Small intestine (tissue), 7 donors: ENCODE data around the gene CDV3. TPM values are rescaled to one million over a fixed set of nuclear protein-coding genes. Genes with fewer than 3 reads are reported as not detected.
A peak's percentile ranks its signal among the peaks of the same experiment; 100 is the strongest.

ENCODE experiments used
- DNase-seq, 2 donors: peaks; one replicate each; pipeline versions ENCODE4 v3.0.0 to v3.0.0-alpha.2; 2013
- FAIRE-seq: peaks from 2 replicates; lab custom pipeline; 2012; peaks lifted over from hg19 to GRCh38; lab: Jason Lieb, UNC
- H3K27ac ChIP-seq, 3 donors: one replicate each; pipeline ENCODE4 v1.5.1; 2013; ENCODE audit warnings: low read length in 2 of 3, mild to moderate bottlenecking in 2 of 3, control low read depth in 1 of 3, inconsistent platforms in 1 of 3, low read depth in 1 of 3, moderate library complexity in 1 of 3
- H3K27me3 ChIP-seq, 3 donors: one replicate each; pipeline ENCODE4 v1.6.1; 2013; ENCODE audit warnings: low read length in 3 of 3, inconsistent platforms in 1 of 3; ENCODE audit not compliant: control insufficient read depth in 3 of 3, insufficient read depth in 3 of 3
- H3K36me3 ChIP-seq, 3 donors: one replicate each; pipeline ENCODE4 v1.6.1; 2013; ENCODE audit warnings: low read length in 3 of 3, inconsistent platforms in 1 of 3, low read depth in 1 of 3, mild to moderate bottlenecking in 1 of 3, moderate library complexity in 1 of 3; ENCODE audit not compliant: control insufficient read depth in 3 of 3, insufficient read depth in 2 of 3
- H3K4me1 ChIP-seq, 3 donors: one replicate each; pipeline ENCODE4 v1.6.1; 2013; ENCODE audit warnings: low read length in 2 of 3, inconsistent platforms in 1 of 3, low read depth in 1 of 3, mild to moderate bottlenecking in 1 of 3, moderate library complexity in 1 of 3; ENCODE audit not compliant: control insufficient read depth in 3 of 3, insufficient read depth in 2 of 3
- H3K4me3 ChIP-seq, 3 donors: one replicate each; pipeline ENCODE4 v1.5.1; 2013; ENCODE audit warnings: low read length in 3 of 3, control low read depth in 1 of 3, inconsistent platforms in 1 of 3, low read depth in 1 of 3, mild to moderate bottlenecking in 1 of 3, moderate library complexity in 1 of 3
- H3K9me3 ChIP-seq, 2 donors: one replicate each; pipeline ENCODE4 v1.6.1; 2013; ENCODE audit warnings: low read depth in 1 of 2, low read length in 1 of 2; ENCODE audit not compliant: control insufficient read depth in 2 of 2, insufficient read depth in 1 of 2
- WGBS, 3 donors: extraction: QIAGEN DNeasy Blood & Tissue Kit; methylation state at CpG; one replicate each; pipeline ENCODE4 v1.1.7; 2013; 5-methylcytosine and 5-hydroxymethylcytosine counted together
- polyA plus RNA-seq, 4 donors: library from polyadenylated mRNA; stranded (reverse) in 3 of 4; unstranded in 1 of 4; fragments of 200-250 nt in 3 of 4; fragments of 120-200 nt in 1 of 4; gene quantifications; one replicate each; pipeline versions ENCODE4 v1.2.1 to v1.2.3, GENCODE V29; 2013
- donor health status: healthy with polysubstance abuse.
- donor health status: control.
- donor health status: control.
- donor health status: Bipolar disorder and iron deficiency.
- donor health status: healthy.

The CDV3 gene
- polyA plus RNA-seq, 4 donors: 43.2 to 114 (median 59.5) TPM

- no peak overlapping the region for H3K27ac ChIP-seq
- peaks cover 0 to 3% (median 3%) of the 10 kb centered on the region in 3 donors for H3K36me3 ChIP-seq
- FAIRE-seq (no peak), DNase-seq (no peak)
- H3K27me3 ChIP-seq: no peaks in the 10 kb centered on the region
- H3K9me3 ChIP-seq: no peaks in the 10 kb centered on the region
- WGBS, 3 donors: 85 to 91% (median 86%) methylated on average over 3 of the region's 3 CpGs
- H3K4me1 ChIP-seq: no peaks in the 10 kb centered on the region
- no peak overlapping the region for H3K4me3 ChIP-seq
These were observed 24.9 kb downstream of the CDV3 start for GRCh38 chr3:133598405-133598804.

GRCh38 chr3:133599280-133599679 is 25.8 kb downstream of the CDV3 start:
- DNase-seq (no peak), FAIRE-seq (no peak)
- 82 to 90% (median 85%) methylated on average over 2 of the region's 2 CpGs for WGBS, 3 donors
- Histone ChIP-seq H3K36me3 (peaks cover 0 to 3% (median 3%) of the 10 kb centered on the region in 3 donors), H3K9me3 (no peaks in the 10 kb centered on the region), H3K4me1 (no peaks in the 10 kb centered on the region), H3K4me3 (no peak overlapping the region), H3K27me3 (no peaks in the 10 kb centered on the region), H3K27ac (no peak overlapping the region)

DNA sequence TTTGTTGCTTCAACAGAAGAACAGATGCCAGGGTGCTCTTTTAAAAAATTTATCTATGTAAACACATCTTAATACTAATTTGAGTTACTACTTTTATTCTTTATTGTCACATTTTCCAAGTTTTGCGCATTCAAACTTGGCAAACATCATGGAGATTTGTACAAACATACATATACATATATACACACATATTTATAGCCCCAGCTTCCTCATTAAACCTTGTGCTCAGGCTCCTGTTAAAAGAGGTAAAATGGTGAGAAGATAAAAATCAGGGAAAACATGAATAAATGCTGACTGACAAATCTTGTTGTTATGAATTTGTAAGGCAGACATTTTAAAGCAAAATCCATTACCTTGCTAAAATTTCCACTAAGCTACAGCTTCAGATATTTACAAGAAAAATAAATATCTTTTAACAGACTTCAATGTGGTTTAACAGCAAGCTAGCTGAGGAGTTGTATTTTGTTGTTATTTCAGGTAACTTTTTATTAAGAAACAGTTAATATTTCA is 27.1 kb downstream of the CDV3 start:
- no peaks in the 10 kb centered on the region for H3K27me3 ChIP-seq
- no peaks in the 10 kb centered on the region for H3K9me3 ChIP-seq
- H3K4me1 ChIP-seq: no peaks in the 10 kb centered on the region
- H3K4me3 ChIP-seq: no peak overlapping the region
- no peak overlapping the region for H3K27ac ChIP-seq
- 97 to 100% (median 99%) methylated on average over 1 of the region's 1 CpG for WGBS, 3 donors
- FAIRE-seq (no peak), DNase-seq (no peak)
- H3K36me3 ChIP-seq: peaks cover 0 to 6% (median 3%) of the 10 kb centered on the region in 3 donors

DNA sequence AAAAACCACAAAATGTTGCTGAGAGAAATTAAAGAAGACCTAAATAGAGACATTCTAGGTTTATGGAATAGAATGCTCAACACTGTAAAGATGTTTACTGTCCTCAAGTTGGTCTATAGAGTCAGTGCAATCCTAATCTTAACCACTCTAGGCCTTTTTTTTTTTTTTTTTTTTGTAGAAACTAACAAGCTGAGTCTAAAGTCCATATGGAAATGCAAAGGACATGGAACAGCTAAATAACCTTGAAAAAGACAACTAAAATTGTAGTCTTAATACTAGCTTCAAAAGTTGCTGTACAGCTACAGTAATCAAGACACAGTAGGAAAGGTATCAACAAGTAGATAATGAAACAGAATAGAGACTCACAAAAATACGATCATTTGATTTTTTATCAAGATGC is 32.9 kb downstream of the CDV3 start:
- H3K27me3 ChIP-seq: no peaks in the 10 kb centered on the region
- H3K9me3 ChIP-seq: no peaks in the 10 kb centered on the region
- no peak overlapping the region for H3K4me3 ChIP-seq
- DNase-seq (peak in 1 of 2 donors; percentile 21), FAIRE-seq (no peak)
- no peak overlapping the region for H3K27ac ChIP-seq
- H3K36me3 ChIP-seq: peaks cover 3 to 5% (median 5%) of the 10 kb centered on the region in 3 donors
- WGBS, 3 donors: 88 to 93% (median 89%) methylated on average over 1 of the region's 1 CpG
- no peaks in the 10 kb centered on the region for H3K4me1 ChIP-seq

DNA sequence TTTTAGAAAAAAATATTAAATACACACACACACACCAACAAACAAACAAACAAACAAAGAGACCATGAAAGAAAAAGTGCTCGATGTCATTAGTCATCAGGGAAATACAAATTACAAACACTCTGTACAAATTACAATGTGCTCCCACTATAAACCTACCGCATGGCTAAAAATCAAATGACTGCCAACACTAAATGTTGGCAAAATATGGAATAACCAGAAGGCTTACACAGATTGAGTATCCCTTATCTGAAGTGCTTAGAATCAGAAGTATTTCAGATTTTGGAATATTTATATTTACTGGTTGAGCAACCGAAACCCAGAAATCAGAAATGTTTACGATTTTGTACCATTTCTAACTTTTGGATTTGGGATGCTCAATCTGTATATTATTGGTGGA is 33.4 kb downstream of the CDV3 start:
- no peaks in the 10 kb centered on the region for H3K9me3 ChIP-seq
- no peaks in the 10 kb centered on the region for H3K4me1 ChIP-seq
- H3K36me3 ChIP-seq: peaks cover 4 to 7% (median 5%) of the 10 kb centered on the region in 3 donors
- 96 to 98% (median 97%) methylated on average over 4 of the region's 4 CpGs for WGBS, 3 donors
- no peaks in the 10 kb centered on the region for H3K27me3 ChIP-seq
- H3K4me3 ChIP-seq: no peak overlapping the region
- no peak for FAIRE-seq
- no peak overlapping the region for H3K27ac ChIP-seq
- no peak for DNase-seq

GRCh38 chr3:133607816-133608215 is 34.3 kb downstream of the CDV3 start:
- 91 to 100% (median 99%) methylated on average over 1 of the region's 1 CpG for WGBS, 3 donors
- no peak for DNase-seq
- H3K36me3 ChIP-seq: peaks cover 5 to 13% (median 5%) of the 10 kb centered on the region in 3 donors
- H3K9me3 ChIP-seq: no peaks in the 10 kb centered on the region
- H3K4me1 ChIP-seq: no peaks in the 10 kb centered on the region
- no peak overlapping the region for H3K27ac ChIP-seq
- no peaks in the 10 kb centered on the region for H3K27me3 ChIP-seq
- FAIRE-seq: no peak
- H3K4me3 ChIP-seq: no peak overlapping the region

GRCh38 chr3:133608388-133608787 is 34.9 kb downstream of the CDV3 start:
- no peak overlapping the region for H3K4me3 ChIP-seq
- no peak overlapping the region for H3K27ac ChIP-seq
- H3K36me3 ChIP-seq: peaks cover 5 to 14% (median 5%) of the 10 kb centered on the region in 3 donors
- no peak for FAIRE-seq
- no peaks in the 10 kb centered on the region for H3K9me3 ChIP-seq
- 56 to 77% (median 69%) methylated on average over 2 of the region's 2 CpGs for WGBS, 3 donors
- H3K27me3 ChIP-seq: no peaks in the 10 kb centered on the region
- DNase-seq: no peak
- no peaks in the 10 kb centered on the region for H3K4me1 ChIP-seq

DNA sequence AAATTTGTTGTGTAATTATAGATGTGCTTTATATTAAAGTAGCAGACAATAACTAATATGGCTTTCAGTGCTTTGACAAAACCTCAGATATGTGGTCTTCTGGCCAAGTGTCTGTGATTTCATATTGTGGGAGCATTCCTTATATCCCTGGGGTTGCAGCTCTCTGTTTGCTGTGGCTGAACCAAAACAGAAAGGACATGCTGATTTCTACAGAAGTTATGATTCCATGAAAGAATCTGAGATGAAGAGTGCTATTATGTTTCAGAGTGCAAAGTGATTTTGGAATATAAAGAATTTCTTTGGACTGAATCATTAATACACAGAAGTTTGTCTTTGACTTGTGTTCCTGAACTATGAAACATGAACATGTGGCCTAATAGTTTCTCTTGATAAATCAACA is 36.5 kb downstream of the CDV3 start:
- no peak overlapping the region for H3K27ac ChIP-seq
- H3K27me3 ChIP-seq: no peaks in the 10 kb centered on the region
- FAIRE-seq (no peak), DNase-seq (no peak)
- no peaks in the 10 kb centered on the region for H3K4me1 ChIP-seq
- peaks cover 5 to 12% (median 5%) of the 10 kb centered on the region in 3 donors for H3K36me3 ChIP-seq
- H3K4me3 ChIP-seq: no peak overlapping the region
- H3K9me3 ChIP-seq: no peaks in the 10 kb centered on the region

- H3K36me3 ChIP-seq: peaks cover 5 to 21% (median 5%) of the 10 kb centered on the region in 3 donors
- H3K9me3 ChIP-seq: no peaks in the 10 kb centered on the region
- no peak overlapping the region for H3K27ac ChIP-seq
- H3K27me3 ChIP-seq: no peaks in the 10 kb centered on the region
- no peak for FAIRE-seq
- DNase-seq: no peak
- H3K4me1 ChIP-seq: no peaks in the 10 kb centered on the region
- 96 to 100% (median 98%) methylated on average over 2 of the region's 2 CpGs for WGBS, 3 donors
- no peak overlapping the region for H3K4me3 ChIP-seq
These were observed 38.0 kb downstream of the CDV3 start for GRCh38 chr3:133611534-133611933.
